ENCODE data around the gene PRAMEF9. TPM values are rescaled to one million over a fixed set of nuclear protein-coding genes. Genes with fewer than 3 reads are reported as not detected.
"Not testable (repeated sequence)": the region's sequence is repeated elsewhere in the genome, so short reads cannot be mapped to it uniquely, and the experiment has no call there.

PRAMEF9 gene
- not detected in 2 replicates for total RNA-seq

DNA sequence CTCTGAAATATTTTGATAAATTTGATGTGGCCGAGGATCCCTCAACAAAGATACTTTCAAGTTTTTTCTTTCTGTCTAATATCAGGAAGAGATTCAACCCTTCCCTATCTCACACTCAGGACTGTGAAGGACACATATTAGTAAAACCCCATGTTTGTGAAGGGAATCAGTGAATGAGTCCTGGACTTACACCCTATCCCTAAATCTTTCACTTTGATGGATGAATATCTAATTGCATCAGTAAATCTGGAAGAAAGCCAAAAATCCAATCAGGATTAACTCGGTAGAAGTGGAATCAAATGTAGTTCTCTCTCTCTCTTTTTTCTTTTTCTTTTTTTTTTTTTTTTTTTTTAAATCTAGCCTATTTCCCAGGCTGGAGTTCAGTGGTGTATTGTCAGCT lies at the start of gene PRAMEF9:
PRAMEF9 (plus strand) TSS at position 301 of the 400 bp plus-strand sequence. CDS start 3,433 bp downstream, outside the sequence.
- not testable (repeated sequence) for H3K4me2 ChIP-seq (ENCODE audit: insufficient read depth, low read length); H3K27me3 ChIP-seq (ENCODE audit: insufficient read depth, low read length); H3K4me3 ChIP-seq (ENCODE audit: insufficient read depth, low read length); H3K36me3 ChIP-seq (ENCODE audit: insufficient read depth, low read length); H3K9me3 ChIP-seq (ENCODE audit: low read depth, low read length); H3K4me1 ChIP-seq (ENCODE audit: insufficient read depth, low read length); DNase-seq (ENCODE audit: insufficient read length, low spot score, missing footprints); H3K27ac ChIP-seq (ENCODE audit: low read depth, low read length); H2AFZ ChIP-seq (ENCODE audit: low read length); H4K20me1 ChIP-seq (ENCODE audit: insufficient read depth, low read length); H3K79me2 ChIP-seq (ENCODE audit: insufficient read depth, low read length)

DNA sequence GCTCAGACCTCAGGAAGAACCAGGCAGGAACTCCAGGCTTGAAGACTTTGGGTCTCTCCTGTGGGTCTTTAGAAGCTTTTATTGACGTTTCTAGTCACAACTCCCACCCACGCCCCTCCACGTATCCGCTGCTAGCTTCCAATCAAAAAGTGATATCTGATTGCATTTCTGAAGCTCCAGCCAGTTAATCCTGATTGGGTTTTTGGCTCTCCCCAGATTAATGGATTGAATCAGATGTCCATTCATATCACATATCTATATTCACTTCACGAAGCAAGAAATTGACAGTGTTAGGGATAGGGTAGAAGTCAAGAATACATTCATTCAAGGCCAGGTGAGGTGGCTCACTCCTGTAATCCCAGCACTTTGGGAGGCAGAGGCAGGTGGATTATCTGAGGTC lies 15.7 kb upstream of the PRAMEF9 start, which contains the start of gene PRAMEF26:
PRAMEF26 (minus strand) TSS at position 101 of the 400 bp plus-strand sequence. CDS start 2,914 bp downstream, outside the sequence.
- not testable (repeated sequence) for H3K4me1 ChIP-seq (ENCODE audit: insufficient read depth, low read length); DNase-seq (ENCODE audit: insufficient read length, low spot score, missing footprints); H3K27me3 ChIP-seq (ENCODE audit: insufficient read depth, low read length); H3K4me2 ChIP-seq (ENCODE audit: insufficient read depth, low read length); H3K27ac ChIP-seq (ENCODE audit: low read depth, low read length); H4K20me1 ChIP-seq (ENCODE audit: insufficient read depth, low read length); H3K9me3 ChIP-seq (ENCODE audit: low read depth, low read length); H3K36me3 ChIP-seq (ENCODE audit: insufficient read depth, low read length); H3K79me2 ChIP-seq (ENCODE audit: insufficient read depth, low read length); H2AFZ ChIP-seq (ENCODE audit: low read length); H3K4me3 ChIP-seq (ENCODE audit: insufficient read depth, low read length)

DNA sequence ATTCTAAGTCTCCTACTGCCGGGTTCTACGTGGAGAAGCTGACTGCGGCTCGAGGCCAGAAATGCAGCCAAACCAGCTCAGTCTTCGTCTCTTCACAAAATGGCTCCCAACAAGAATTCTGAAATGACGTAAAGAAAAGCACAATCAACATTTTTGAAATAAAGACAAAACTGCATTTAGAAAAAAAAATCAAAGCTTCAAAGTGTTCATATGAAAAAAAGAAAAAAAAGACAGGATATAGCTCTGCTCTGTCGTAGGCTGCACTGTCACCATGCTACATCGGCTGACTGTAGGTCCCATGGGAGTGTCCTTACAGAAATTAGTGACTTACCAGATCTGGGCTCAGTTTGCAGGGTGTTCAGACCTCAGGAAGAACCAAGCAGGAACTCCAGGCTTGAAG lies 6.1 kb upstream of the PRAMEF9 start, which contains the start of gene HNRNPCL4:
HNRNPCL4 (minus strand) TSS at position 101 of the 400 bp plus-strand sequence. CDS start 164 bp downstream, outside the sequence.
- not testable (repeated sequence) for H3K79me2 ChIP-seq (ENCODE audit: insufficient read depth, low read length); H3K9me3 ChIP-seq (ENCODE audit: low read depth, low read length); H3K4me1 ChIP-seq (ENCODE audit: insufficient read depth, low read length); DNase-seq (ENCODE audit: insufficient read length, low spot score, missing footprints); H3K36me3 ChIP-seq (ENCODE audit: insufficient read depth, low read length); H4K20me1 ChIP-seq (ENCODE audit: insufficient read depth, low read length); H3K4me2 ChIP-seq (ENCODE audit: insufficient read depth, low read length); H2AFZ ChIP-seq (ENCODE audit: low read length); H3K27me3 ChIP-seq (ENCODE audit: insufficient read depth, low read length); H3K27ac ChIP-seq (ENCODE audit: low read depth, low read length); H3K4me3 ChIP-seq (ENCODE audit: insufficient read depth, low read length)

DNA sequence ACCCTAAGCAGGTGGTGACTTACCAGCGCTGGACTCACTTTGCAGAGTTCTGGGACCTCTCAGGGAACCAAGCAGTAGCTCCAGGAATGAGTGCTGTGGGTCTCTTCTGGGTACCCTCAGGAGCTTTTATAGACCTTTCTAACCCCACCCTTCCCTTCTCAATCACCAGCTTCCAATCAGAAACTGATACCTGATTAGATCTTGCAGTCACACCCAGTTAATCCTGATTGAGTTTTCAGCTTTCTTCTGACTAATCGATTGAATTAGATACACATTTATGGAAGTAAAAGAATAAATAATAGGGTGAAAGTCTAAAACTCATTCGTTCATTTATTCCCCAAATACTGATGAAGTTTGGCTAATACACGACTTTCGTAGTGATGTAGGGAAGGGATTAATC lies 29.7 kb downstream of the PRAMEF9 start, which contains the start of gene PRAMEF13:
PRAMEF13 (minus strand) TSS at position 101 of the 400 bp plus-strand sequence. CDS start 1,820 bp downstream, outside the sequence.
- H2AFZ ChIP-seq (ENCODE audit: low read length); H3K36me3 ChIP-seq (ENCODE audit: insufficient read depth, low read length); H3K79me2 ChIP-seq (ENCODE audit: insufficient read depth, low read length); H3K27me3 ChIP-seq (ENCODE audit: insufficient read depth, low read length); H3K4me3 ChIP-seq (ENCODE audit: insufficient read depth, low read length); H4K20me1 ChIP-seq (ENCODE audit: insufficient read depth, low read length); H3K9me3 ChIP-seq (ENCODE audit: low read depth, low read length); H3K4me2 ChIP-seq (ENCODE audit: insufficient read depth, low read length); DNase-seq (ENCODE audit: insufficient read length, low spot score, missing footprints); H3K27ac ChIP-seq (ENCODE audit: low read depth, low read length); H3K4me1 ChIP-seq (ENCODE audit: insufficient read depth, low read length): not testable (repeated sequence)

DNA sequence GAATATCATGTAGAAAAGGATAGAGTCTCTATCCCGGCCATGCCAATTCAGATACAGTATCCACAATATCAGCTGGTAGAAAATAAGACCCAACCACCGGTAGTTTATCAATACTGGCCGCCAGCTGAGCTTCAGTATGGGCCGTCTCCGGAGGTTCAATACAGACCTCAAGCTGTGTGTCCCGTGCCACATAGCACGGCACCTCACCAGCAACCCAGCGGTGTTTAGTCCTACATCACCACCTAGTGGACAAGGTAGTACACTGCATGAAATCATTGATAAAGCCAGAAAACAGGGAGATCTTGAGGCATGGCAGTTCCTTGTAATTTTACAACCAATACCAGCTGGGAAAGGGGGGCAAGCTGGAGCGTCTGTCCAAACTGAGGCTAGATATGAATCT lies 37.1 kb downstream of the PRAMEF9 start:
- not testable (repeated sequence) for H3K4me2 ChIP-seq (ENCODE audit: insufficient read depth, low read length); H3K4me3 ChIP-seq (ENCODE audit: insufficient read depth, low read length); H3K4me1 ChIP-seq (ENCODE audit: insufficient read depth, low read length); H3K79me2 ChIP-seq (ENCODE audit: insufficient read depth, low read length); H3K27ac ChIP-seq (ENCODE audit: low read depth, low read length); H4K20me1 ChIP-seq (ENCODE audit: insufficient read depth, low read length); H3K9me3 ChIP-seq (ENCODE audit: low read depth, low read length); DNase-seq (ENCODE audit: insufficient read length, low spot score, missing footprints); H3K27me3 ChIP-seq (ENCODE audit: insufficient read depth, low read length); H2AFZ ChIP-seq (ENCODE audit: low read length); H3K36me3 ChIP-seq (ENCODE audit: insufficient read depth, low read length)

DNA sequence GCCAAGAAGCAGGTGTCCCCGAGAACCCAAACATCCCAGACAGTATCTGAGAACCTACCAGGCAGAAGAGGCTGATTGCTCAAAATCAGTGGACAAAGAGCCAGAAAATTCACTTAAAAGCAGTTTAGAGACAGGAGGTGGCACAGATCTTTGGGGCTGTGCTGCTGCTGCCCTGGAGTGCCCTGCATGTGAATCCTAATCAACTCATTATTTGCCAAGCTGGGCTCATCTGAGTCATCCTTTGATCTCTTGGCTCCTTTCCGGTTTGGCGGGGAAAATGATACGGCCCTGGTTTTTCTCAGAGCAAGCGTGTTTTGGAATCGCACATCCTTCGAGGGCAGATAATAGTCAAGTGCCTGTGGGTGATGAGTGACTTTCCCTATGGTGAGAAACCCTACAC lies 45.0 kb downstream of the PRAMEF9 start:
- not testable (repeated sequence) for H3K27me3 ChIP-seq (ENCODE audit: insufficient read depth, low read length); H2AFZ ChIP-seq (ENCODE audit: low read length); H4K20me1 ChIP-seq (ENCODE audit: insufficient read depth, low read length); DNase-seq (ENCODE audit: insufficient read length, low spot score, missing footprints); H3K4me2 ChIP-seq (ENCODE audit: insufficient read depth, low read length); H3K4me3 ChIP-seq (ENCODE audit: insufficient read depth, low read length); H3K9me3 ChIP-seq (ENCODE audit: low read depth, low read length); H3K4me1 ChIP-seq (ENCODE audit: insufficient read depth, low read length); H3K36me3 ChIP-seq (ENCODE audit: insufficient read depth, low read length); H3K79me2 ChIP-seq (ENCODE audit: insufficient read depth, low read length); H3K27ac ChIP-seq (ENCODE audit: low read depth, low read length)

DNA sequence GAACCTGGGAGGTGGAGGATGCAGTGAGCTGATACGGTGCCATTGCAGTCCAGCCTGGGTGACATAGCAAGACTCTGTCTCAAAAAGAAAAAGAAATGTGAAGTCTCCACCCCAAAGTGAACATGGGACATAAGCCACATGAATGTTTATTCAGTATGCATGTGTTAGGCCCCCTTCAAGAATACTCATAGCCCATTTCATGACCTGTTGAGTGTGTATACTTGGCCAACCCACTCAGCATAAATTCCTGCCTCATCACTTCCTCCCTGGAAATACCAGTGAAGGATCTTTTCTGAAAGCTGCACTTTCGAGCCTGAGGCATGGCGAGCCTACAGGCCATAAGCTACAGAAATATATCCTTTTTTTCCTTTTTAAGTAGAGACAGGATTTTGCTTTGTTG lies 47.6 kb downstream of the PRAMEF9 start:
- H3K36me3 ChIP-seq (ENCODE audit: insufficient read depth, low read length); H3K4me1 ChIP-seq (ENCODE audit: insufficient read depth, low read length); H3K4me2 ChIP-seq (ENCODE audit: insufficient read depth, low read length): not testable (repeated sequence)

DNA sequence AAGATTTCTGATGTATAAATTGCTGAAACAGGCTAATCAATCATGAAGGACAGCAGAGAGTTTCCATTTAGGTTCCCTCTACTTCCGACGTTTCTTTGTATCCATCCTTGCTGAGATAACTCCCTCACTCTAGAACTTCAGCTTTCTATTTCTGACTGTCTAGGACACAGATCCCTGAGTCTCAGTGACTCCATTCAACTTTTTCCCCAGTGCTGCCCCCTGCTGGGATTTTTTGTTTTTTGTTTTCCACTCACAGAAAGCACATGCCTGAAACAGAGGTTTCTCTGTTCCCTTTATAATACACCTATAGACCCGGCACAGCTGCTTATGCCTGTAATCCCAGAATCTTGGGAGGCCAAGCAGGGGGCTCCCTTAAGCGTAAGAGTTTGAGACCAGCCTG lies 51.1 kb downstream of the PRAMEF9 start:
- H3K9me3 ChIP-seq (ENCODE audit: low read depth, low read length); H3K4me3 ChIP-seq (ENCODE audit: insufficient read depth, low read length); H2AFZ ChIP-seq (ENCODE audit: low read length); H3K4me1 ChIP-seq (ENCODE audit: insufficient read depth, low read length); H3K36me3 ChIP-seq (ENCODE audit: insufficient read depth, low read length); H3K79me2 ChIP-seq (ENCODE audit: insufficient read depth, low read length); DNase-seq (ENCODE audit: insufficient read length, low spot score, missing footprints); H4K20me1 ChIP-seq (ENCODE audit: insufficient read depth, low read length); H3K4me2 ChIP-seq (ENCODE audit: insufficient read depth, low read length); H3K27me3 ChIP-seq (ENCODE audit: insufficient read depth, low read length); H3K27ac ChIP-seq (ENCODE audit: low read depth, low read length): not testable (repeated sequence)

More for the DNA sequence above, 47.6 kb downstream of the PRAMEF9 start:
- H4K20me1 ChIP-seq (ENCODE audit: insufficient read depth, low read length); H3K27me3 ChIP-seq (ENCODE audit: insufficient read depth, low read length); H3K79me2 ChIP-seq (ENCODE audit: insufficient read depth, low read length); H2AFZ ChIP-seq (ENCODE audit: low read length); H3K27ac ChIP-seq (ENCODE audit: low read depth, low read length); H3K4me3 ChIP-seq (ENCODE audit: insufficient read depth, low read length); H3K9me3 ChIP-seq (ENCODE audit: low read depth, low read length); DNase-seq (ENCODE audit: insufficient read length, low spot score, missing footprints): not testable (repeated sequence)

Measured in osteoblast (primary cell).